Peyer's patch (tissue), 4 donors: ENCODE results near the gene ASXL3. TPM values are rescaled to one million over a fixed set of nuclear protein-coding genes. Genes with fewer than 3 reads are reported as not detected.

Experiments used
- DNase-seq, 3 donors: peaks; one replicate each; pipeline ENCODE4 v3.0.0-alpha.2; 2017 to 2019
- H3K27ac ChIP-seq, 4 donors: fragments of 200-600 bp; sonication (generic); one replicate each; pipeline ENCODE4 v1.5.1; 2016 to 2019
- H3K27me3 ChIP-seq, 2 donors: fragments of 200-600 bp; sonication (generic); one replicate each; pipeline ENCODE4 v1.5.1; 2019
- H3K36me3 ChIP-seq, 3 donors: fragments of 200-600 bp; sonication (generic); one replicate each; pipeline ENCODE4 v1.5.1; 2016 to 2019
- H3K4me1 ChIP-seq, 4 donors: fragments of 200-600 bp; sonication (generic); one replicate each; pipeline ENCODE4 v1.5.1; 2016 to 2019
- H3K4me3 ChIP-seq, 4 donors: fragments of 200-600 bp; sonication (generic); 1 replicate in 3 of 4; 2 replicates in 1 of 4; pipeline ENCODE4 v1.5.1; 2016 to 2019; ENCODE audit warnings: mild to moderate bottlenecking in 1 of 4
- H3K9me3 ChIP-seq, 4 donors: fragments of 200-600 bp; sonication (generic); one replicate each; pipeline ENCODE4 v1.5.1; 2016 to 2019; ENCODE audit warnings: mild to moderate bottlenecking in 1 of 4
- POLR2A ChIP-seq, 2 donors: fragments of 450-650 bp; IDR thresholded peaks; one replicate each; pipeline ENCODE4 v1.5.1; 2017; ENCODE audit warnings: antibody characterized with exemption in 2 of 2, mild to moderate bottlenecking in 2 of 2, moderate library complexity in 2 of 2
- total RNA-seq, 4 donors: library from RNA; depleted of rRNA; stranded (reverse); fragments of >200 nt; gene quantifications; one replicate each; pipeline ENCODE4 v1.1.0, GENCODE V29; 2016
- TF ChIP-seq, protein P1 (sequence below), 6 experiments: fragments of 450-650 bp in 4 of 6; fragments of 200-600 bp in 2 of 6; sonication (generic) in 1 of 6; IDR thresholded peaks; one replicate each; pipeline ENCODE4 v1.5.1; 2017 to 2019; ENCODE audit warnings: antibody characterized with exemption in 6 of 6, mild to moderate bottlenecking in 3 of 6, moderate library complexity in 1 of 6

ASXL3 gene
- total RNA-seq, 4 donors from 2014 or later, result 1.5 to 10.9 (median 3.7) TPM

DNA sequence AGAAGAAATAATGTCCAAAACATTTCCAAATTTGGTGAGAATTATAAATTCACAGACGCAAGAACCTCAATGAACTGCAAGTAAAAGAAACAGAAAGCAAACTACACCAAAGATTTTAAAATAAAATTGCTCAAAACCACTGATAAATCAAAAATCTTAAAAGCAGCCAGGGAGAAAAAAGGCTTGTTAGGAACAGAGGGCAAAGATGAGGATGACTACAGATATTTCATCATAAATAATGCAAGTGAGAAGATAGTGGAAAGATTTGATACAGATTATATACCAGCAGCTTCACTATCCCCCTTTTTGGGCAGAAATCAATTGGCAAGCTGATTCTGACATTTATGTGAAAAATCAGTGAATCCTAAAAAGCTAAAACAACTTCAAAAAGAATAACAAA is 10.3 kb upstream of the ASXL3 start:
- no peaks in the 10 kb centered on the region for H3K4me1 ChIP-seq
- no peaks in the 10 kb centered on the region for H3K9me3 ChIP-seq
- no peak overlapping the region for H3K27ac ChIP-seq
- no peak overlapping the region for H3K4me3 ChIP-seq
- H3K27me3 ChIP-seq, result no peaks in the 10 kb centered on the region
- no peak for DNase-seq
- H3K36me3 ChIP-seq, result no peaks in the 10 kb centered on the region
- no peak for TF ChIP-seq POLR2A (IDR thresholded peaks at IDR 0.05)
- TF ChIP-seq, protein P1, sequence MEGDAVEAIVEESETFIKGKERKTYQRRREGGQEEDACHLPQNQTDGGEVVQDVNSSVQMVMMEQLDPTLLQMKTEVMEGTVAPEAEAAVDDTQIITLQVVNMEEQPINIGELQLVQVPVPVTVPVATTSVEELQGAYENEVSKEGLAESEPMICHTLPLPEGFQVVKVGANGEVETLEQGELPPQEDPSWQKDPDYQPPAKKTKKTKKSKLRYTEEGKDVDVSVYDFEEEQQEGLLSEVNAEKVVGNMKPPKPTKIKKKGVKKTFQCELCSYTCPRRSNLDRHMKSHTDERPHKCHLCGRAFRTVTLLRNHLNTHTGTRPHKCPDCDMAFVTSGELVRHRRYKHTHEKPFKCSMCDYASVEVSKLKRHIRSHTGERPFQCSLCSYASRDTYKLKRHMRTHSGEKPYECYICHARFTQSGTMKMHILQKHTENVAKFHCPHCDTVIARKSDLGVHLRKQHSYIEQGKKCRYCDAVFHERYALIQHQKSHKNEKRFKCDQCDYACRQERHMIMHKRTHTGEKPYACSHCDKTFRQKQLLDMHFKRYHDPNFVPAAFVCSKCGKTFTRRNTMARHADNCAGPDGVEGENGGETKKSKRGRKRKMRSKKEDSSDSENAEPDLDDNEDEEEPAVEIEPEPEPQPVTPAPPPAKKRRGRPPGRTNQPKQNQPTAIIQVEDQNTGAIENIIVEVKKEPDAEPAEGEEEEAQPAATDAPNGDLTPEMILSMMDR (IDR thresholded peaks at IDR 0.05), result no peak

DNA sequence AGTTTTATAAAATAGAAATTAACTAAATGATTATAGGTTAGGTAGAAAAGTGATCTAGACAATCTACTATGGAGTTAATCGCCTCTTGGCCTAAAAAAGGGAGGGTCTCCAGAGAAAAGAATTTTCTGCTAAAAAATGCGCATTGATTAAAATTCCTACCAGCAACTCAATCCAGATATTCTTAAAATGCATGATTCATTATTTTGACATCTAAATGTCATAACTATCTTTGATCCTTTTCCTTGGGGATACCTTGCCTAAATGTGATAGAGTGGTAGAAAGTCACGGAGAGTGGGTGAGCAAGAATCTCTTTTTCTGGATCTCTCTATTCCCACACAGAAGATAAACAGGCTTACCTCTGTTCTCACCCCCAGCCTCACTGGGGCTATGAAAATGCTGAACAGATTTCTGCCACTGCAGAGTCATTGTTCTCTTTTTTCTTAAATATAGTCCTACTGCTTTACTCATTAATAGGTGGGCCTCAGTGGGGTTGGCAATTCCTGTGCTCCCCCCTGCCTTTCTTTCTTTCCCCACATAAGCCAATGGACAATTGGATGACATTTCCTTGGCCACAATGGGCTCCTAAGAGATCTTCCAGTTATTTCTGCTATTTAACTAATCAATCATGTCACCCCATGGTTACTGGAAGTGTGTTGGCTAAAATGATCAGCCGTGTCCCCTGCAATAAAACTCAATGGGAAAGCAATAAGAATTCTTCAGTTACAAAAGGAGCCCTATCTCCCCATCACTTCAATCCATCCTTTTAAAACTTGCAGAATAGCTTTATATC is 5.8 kb upstream of the ASXL3 start:
- Histone ChIP-seq H3K27ac (no peak overlapping the region), H3K4me1 (no peaks in the 10 kb centered on the region), H3K9me3 (no peaks in the 10 kb centered on the region), H3K36me3 (no peaks in the 10 kb centered on the region), H3K27me3 (no peaks in the 10 kb centered on the region), H3K4me3 (no peak overlapping the region)
- DNase-seq, result no peak
- no peak for TF ChIP-seq POLR2A (IDR thresholded peaks at IDR 0.05)
- TF ChIP-seq, protein P1 (IDR thresholded peaks at IDR 0.05), result no peak

DNA sequence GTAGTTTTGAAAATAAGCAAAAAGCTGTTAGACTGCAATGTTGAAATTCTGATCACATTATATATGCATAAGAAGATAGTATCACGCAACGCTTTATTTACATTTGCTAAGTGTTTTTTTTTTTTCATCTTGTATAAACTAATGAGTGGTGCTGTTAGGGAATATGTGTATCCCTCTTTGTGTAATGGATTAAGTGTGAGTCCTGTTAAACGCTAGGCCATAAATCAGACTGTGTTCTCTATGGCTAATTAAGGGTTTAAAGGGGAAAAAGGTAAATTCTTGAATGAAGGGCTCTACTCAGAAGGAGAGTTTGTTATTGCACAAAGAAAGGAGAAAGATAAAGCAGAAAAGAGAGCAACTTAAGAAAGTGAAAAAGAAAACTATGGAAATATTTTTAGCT is 4.8 kb upstream of the ASXL3 start:
- TF ChIP-seq, protein P1 (IDR thresholded peaks at IDR 0.05), result no peak
- TF ChIP-seq POLR2A (IDR thresholded peaks at IDR 0.05), result no peak
- DNase-seq, result no peak
- Histone ChIP-seq H3K27ac (no peak overlapping the region), H3K9me3 (no peaks in the 10 kb centered on the region), H3K4me3 (no peak overlapping the region), H3K4me1 (no peaks in the 10 kb centered on the region), H3K36me3 (no peaks in the 10 kb centered on the region), H3K27me3 (no peaks in the 10 kb centered on the region)

DNA sequence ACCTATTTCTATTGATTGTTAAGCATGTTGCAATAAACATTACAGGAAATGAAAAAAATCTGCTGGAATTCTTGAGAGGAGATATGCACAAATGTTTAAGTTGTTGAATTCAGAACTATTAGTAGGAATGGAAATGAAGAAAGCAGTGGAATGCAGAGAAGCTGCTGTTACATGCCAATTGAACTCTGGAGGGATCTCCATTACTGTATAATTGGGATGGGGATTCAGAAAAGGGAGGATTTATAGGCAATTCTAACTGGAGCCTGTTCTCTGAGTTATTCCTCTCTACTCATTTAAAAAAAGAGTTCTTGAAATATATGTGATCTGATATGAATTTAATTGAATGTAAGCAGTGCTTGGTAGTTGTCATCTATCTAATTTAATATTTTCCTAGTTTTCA is 2.6 kb upstream of the ASXL3 start:
- Histone ChIP-seq H3K4me3 (no peak overlapping the region), H3K27me3 (no peaks in the 10 kb centered on the region), H3K36me3 (no peaks in the 10 kb centered on the region), H3K27ac (no peak overlapping the region), H3K4me1 (no peaks in the 10 kb centered on the region), H3K9me3 (no peaks in the 10 kb centered on the region)
- no peak for DNase-seq
- TF ChIP-seq, protein P1 (IDR thresholded peaks at IDR 0.05), result no peak
- no peak for TF ChIP-seq POLR2A (IDR thresholded peaks at IDR 0.05)

DNA sequence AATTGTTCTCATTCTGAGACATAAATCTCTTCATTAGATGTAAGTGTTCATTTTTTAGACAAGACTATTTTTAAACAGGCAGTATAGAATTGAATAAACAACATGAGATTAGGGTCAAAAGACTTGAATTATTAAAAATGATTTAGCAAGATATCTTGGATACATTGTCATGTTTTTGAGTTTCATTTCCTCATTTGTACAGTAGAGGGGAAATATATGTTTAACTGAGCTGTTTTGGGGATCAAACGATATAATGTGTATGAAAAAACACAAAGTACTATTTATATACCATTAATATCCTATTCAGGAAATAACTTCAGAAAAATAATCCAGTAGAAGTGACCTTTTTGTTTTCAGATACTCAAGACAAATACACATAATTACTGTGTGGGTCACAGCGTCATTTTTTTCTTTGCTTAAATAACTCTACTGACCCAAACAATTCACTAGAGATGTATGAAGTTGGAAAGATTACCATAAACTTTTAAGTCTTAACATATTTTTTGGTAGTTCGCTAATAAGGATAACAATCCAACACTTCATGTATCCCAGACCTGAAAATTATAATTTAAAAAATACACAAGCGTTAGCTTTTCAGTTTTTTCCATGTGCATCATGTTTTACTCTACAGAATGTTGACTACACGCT is 896 bp upstream of the ASXL3 start:
- Histone ChIP-seq H3K36me3 (no peaks in the 10 kb centered on the region), H3K27me3 (no peaks in the 10 kb centered on the region), H3K4me3 (peak overlapping the region in 3 of 4 donors; percentile 47 to 81 (median 78)), H3K27ac (peak overlapping the region in 2 of 4 donors; percentile 71 to 82), H3K4me1 (no peaks in the 10 kb centered on the region), H3K9me3 (no peaks in the 10 kb centered on the region)
- no peak for TF ChIP-seq POLR2A (IDR thresholded peaks at IDR 0.05)
- no peak for DNase-seq
